Smooth muscle cell of the umbilical artery (primary cell): Measurements from ENCODE around the gene ITGAV. TPM values are rescaled to one million over a fixed set of nuclear protein-coding genes. Genes with fewer than 3 reads are reported as not detected.

Experiments used
- total RNA-seq: library from RNA; depleted of rRNA; stranded (reverse); fragments of >200 nt; gene quantifications from 2 replicates; pipeline ENCODE4 v1.2.3, GENCODE V29; 2014

ITGAV gene
- 448 and 480 TPM in 2 replicates for total RNA-seq

GRCh38 chr2:186589612-186590349 lies at the start of gene ITGAV:
TSS of gene ITGAV (plus strand) at chr2:186590056. CDS start at chr2:186590339, 283 bp downstream.

Other genes with a start within 250 kb of the ITGAV start
- 75.4 and 110 TPM in 2 replicates for gene ZC3H15, start 103.8 kb upstream of the ITGAV start, total RNA-seq
- gene FAM171B, start 104.0 kb downstream of the ITGAV start, total RNA-seq: 14.8 and 17.5 TPM in 2 replicates